Loucy (cell line): ENCODE measurements around the gene DDX11.
"Not testable (repeated sequence)": the region's sequence is repeated elsewhere in the genome, so short reads cannot be mapped to it uniquely, and the experiment has no call there.

Experiments
- H2AFZ ChIP-seq: fragments of 200-600 bp; sonication (generic); 2 replicates; pipeline ENCODE4 v1.6.0; 2016; ENCODE audit warnings: antibody characterized with exemption, mild to moderate bottlenecking, low read length, moderate library complexity
- H3F3A ChIP-seq: fragments of 200-600 bp; 2 replicates; pipeline ENCODE4 v1.6.0; 2016; ENCODE audit warnings: antibody characterized with exemption, low read depth, mild to moderate bottlenecking
- H3K27me3 ChIP-seq: fragments of 200-600 bp; sonication (generic); 2 replicates; pipeline ENCODE4 v1.6.1; 2014; ENCODE audit warnings: low read length, mild to moderate bottlenecking; ENCODE audit not compliant: insufficient read depth, poor library complexity, severe bottlenecking
- H3K36me3 ChIP-seq: fragments of 200-600 bp; sonication (generic); 2 replicates; pipeline ENCODE4 v1.6.1; 2016; ENCODE audit warnings: low read length; ENCODE audit not compliant: insufficient read depth
- H3K4me1 ChIP-seq: fragments of 200-600 bp; sonication (generic); 2 replicates; pipeline ENCODE4 v1.5.1; 2014; ENCODE audit warnings: low read length, mild to moderate bottlenecking; ENCODE audit not compliant: insufficient read depth, poor library complexity, severe bottlenecking
- H3K4me2 ChIP-seq: fragments of 200-600 bp; sonication (generic); 2 replicates; pipeline ENCODE4 v1.6.0; 2014; ENCODE audit warnings: antibody characterized with exemption, low read length, low read depth, mild to moderate bottlenecking; ENCODE audit not compliant: poor library complexity, severe bottlenecking
- H3K4me3 ChIP-seq: fragments of 200-600 bp; sonication (generic); 2 replicates; pipeline ENCODE4 v1.5.1; 2014; ENCODE audit warnings: low read length, mild to moderate bottlenecking, mixed read lengths; ENCODE audit not compliant: poor library complexity, severe bottlenecking
- H3K79me2 ChIP-seq: fragments of 200-600 bp; sonication (generic); 2 replicates; pipeline ENCODE4 v1.6.1; 2014; ENCODE audit warnings: low read length; ENCODE audit not compliant: insufficient read depth
- H3K9ac ChIP-seq: fragments of 200-600 bp; sonication (generic); 2 replicates; pipeline ENCODE4 v1.6.0; 2014; ENCODE audit warnings: mild to moderate bottlenecking, low read depth, low read length, moderate library complexity; ENCODE audit not compliant: poor library complexity, severe bottlenecking
- H3K9me2 ChIP-seq: fragments of 200-600 bp; sonication (generic); replicated peaks from 2 replicates; pipeline ENCODE4 v1.6.1; 2016; ENCODE audit warnings: low read depth, low read length, mixed read lengths
- H3K9me3 ChIP-seq: fragments of 200-600 bp; sonication (generic); 2 replicates; pipeline ENCODE4 v1.6.1; 2014; ENCODE audit warnings: mild to moderate bottlenecking, antibody characterized with exemption, low read length, low read depth; ENCODE audit not compliant: insufficient read depth
- H4K20me1 ChIP-seq: fragments of 200-600 bp; sonication (generic); 2 replicates; pipeline ENCODE4 v1.6.0; 2014; ENCODE audit warnings: antibody characterized with exemption, low read length, mild to moderate bottlenecking; ENCODE audit not compliant: insufficient read depth, poor library complexity, severe bottlenecking
- EZH2phosphoT487 ChIP-seq: fragments of 200-600 bp; IDR thresholded peaks from 2 replicates; pipeline ENCODE4 v1.6.1; 2018; ENCODE audit warnings: antibody characterized with exemption, mild to moderate bottlenecking, moderate library complexity, borderline replicate concordance
- TF ChIP-seq, protein P1 (sequence below): fragments of 200-600 bp; sonication (generic); conservative IDR thresholded peaks from 2 replicates; pipeline ENCODE4 v1.5.1; 2014; ENCODE audit warnings: mild to moderate bottlenecking, antibody characterized with exemption, low read length

The DDX11 gene

GRCh38 chr12:31041033-31041564, 32.6 kb upstream of the DDX11 start:
- no peak overlapping the region for H3K4me2 ChIP-seq
- H3K9ac ChIP-seq: no peak overlapping the region
- H3K27me3 ChIP-seq: no peaks in the 10 kb centered on the region
- no peaks in the 10 kb centered on the region for H3K36me3 ChIP-seq
- H3K9me2 ChIP-seq: no peaks in the 10 kb centered on the region
- no peaks in the 10 kb centered on the region for H3F3A ChIP-seq
- H3K4me3 ChIP-seq: no peak overlapping the region
- no peaks in the 10 kb centered on the region for H3K9me3 ChIP-seq
- no peaks in the 10 kb centered on the region for H4K20me1 ChIP-seq
- H2AFZ ChIP-seq: no peak overlapping the region
- H3K4me1 ChIP-seq: peaks cover 2% of the 10 kb centered on the region
- TF ChIP-seq EZH2phosphoT487: no peak
- TF ChIP-seq, protein P1, sequence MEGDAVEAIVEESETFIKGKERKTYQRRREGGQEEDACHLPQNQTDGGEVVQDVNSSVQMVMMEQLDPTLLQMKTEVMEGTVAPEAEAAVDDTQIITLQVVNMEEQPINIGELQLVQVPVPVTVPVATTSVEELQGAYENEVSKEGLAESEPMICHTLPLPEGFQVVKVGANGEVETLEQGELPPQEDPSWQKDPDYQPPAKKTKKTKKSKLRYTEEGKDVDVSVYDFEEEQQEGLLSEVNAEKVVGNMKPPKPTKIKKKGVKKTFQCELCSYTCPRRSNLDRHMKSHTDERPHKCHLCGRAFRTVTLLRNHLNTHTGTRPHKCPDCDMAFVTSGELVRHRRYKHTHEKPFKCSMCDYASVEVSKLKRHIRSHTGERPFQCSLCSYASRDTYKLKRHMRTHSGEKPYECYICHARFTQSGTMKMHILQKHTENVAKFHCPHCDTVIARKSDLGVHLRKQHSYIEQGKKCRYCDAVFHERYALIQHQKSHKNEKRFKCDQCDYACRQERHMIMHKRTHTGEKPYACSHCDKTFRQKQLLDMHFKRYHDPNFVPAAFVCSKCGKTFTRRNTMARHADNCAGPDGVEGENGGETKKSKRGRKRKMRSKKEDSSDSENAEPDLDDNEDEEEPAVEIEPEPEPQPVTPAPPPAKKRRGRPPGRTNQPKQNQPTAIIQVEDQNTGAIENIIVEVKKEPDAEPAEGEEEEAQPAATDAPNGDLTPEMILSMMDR: no peak
- H3K79me2 ChIP-seq: no peaks in the 10 kb centered on the region

DNA sequence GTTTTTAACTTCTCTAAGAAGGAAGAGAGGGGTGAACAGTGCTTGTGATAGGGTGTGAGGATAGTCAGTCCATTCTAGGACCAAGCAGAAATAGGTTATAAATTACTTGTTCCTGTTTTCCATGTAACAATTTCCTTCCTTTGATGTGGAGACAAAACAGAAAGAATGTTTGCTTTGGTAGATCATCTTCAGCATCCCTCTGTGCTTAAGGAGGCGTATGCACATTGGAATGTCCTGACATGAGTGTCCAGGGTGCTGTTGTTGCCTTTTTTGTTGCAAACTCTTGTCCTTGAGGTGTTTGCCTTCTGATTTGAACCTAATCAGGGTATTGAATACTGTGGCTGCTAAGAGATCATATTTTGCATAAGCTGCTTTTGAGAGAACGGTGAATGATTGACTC, 23.5 kb upstream of the DDX11 start:
- H3K9me3 ChIP-seq, H3K4me1 ChIP-seq: not testable (repeated sequence)

GRCh38 chr12:31050548-31050947, 23.1 kb upstream of the DDX11 start:
- not testable (repeated sequence) for H3K9ac ChIP-seq, H3K27me3 ChIP-seq, H4K20me1 ChIP-seq, H2AFZ ChIP-seq, H3K4me2 ChIP-seq, H3K4me1 ChIP-seq, H3K9me2 ChIP-seq, H3K4me3 ChIP-seq, H3F3A ChIP-seq, H3K36me3 ChIP-seq, H3K9me3 ChIP-seq, H3K79me2 ChIP-seq

More for the DNA sequence above, 23.5 kb upstream of the DDX11 start:
- H3K4me2 ChIP-seq, H3K9me2 ChIP-seq, H4K20me1 ChIP-seq, H3F3A ChIP-seq, H3K4me3 ChIP-seq, H3K36me3 ChIP-seq, H2AFZ ChIP-seq, H3K79me2 ChIP-seq, H3K9ac ChIP-seq, H3K27me3 ChIP-seq: not testable (repeated sequence)

- Histone ChIP-seq H2AFZ (peak overlapping the region; percentile 15; the same call in 1 of the 2 replicates), H3K4me2 (peak overlapping the region; percentile 16)
- not testable (repeated sequence) for H3K4me3 ChIP-seq, H3K9me3 ChIP-seq, H3K79me2 ChIP-seq, H3K9me2 ChIP-seq, H3K9ac ChIP-seq, H3K36me3 ChIP-seq, H4K20me1 ChIP-seq, H3K4me1 ChIP-seq, H3F3A ChIP-seq, H3K27me3 ChIP-seq
Observed at GRCh38 chr12:31051692-31052091, 22.0 kb upstream of the DDX11 start.

DNA sequence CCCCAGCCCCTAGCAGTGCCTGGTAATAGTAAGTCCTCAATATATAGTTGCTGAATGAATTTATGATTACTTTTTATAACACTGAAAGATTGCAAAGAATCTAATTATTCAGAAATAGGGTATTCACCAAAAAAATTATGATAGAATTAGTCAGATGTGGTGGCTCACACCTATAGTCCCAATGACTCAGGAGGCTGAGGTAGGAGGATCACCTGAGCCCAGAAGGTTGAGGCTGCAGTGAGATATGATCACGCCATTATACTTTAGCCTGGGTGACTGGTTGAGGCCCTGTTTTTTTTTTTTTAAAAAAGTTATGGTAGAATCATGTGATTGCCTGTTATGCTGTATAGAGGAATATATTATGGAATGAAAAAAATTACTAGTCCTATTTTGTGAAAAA, 21.5 kb upstream of the DDX11 start:
- not testable (repeated sequence) for H3K36me3 ChIP-seq, H3F3A ChIP-seq, H4K20me1 ChIP-seq, H2AFZ ChIP-seq, H3K9me2 ChIP-seq, H3K9ac ChIP-seq, H3K9me3 ChIP-seq, H3K79me2 ChIP-seq, H3K4me3 ChIP-seq, H3K27me3 ChIP-seq, H3K4me1 ChIP-seq
- peak overlapping the region; percentile 16 for H3K4me2 ChIP-seq

- not testable (repeated sequence) for H3K9ac ChIP-seq, H3K4me2 ChIP-seq, H3F3A ChIP-seq, H3K27me3 ChIP-seq, H3K4me1 ChIP-seq, H4K20me1 ChIP-seq, H3K79me2 ChIP-seq, H3K4me3 ChIP-seq, H3K9me2 ChIP-seq, H3K36me3 ChIP-seq, H2AFZ ChIP-seq, H3K9me3 ChIP-seq
Observed at GRCh38 chr12:31052666-31053439, 20.8 kb upstream of the DDX11 start.
